ENCODE measurements around the gene CCDC200. TPM values are rescaled to one million over a fixed set of nuclear protein-coding genes. Genes with fewer than 3 reads are reported as not detected.

Gene CCDC200
- total and polyA plus RNA-seq, 2 of the 13 experiments (the other 11 are each of a cell fraction or from before 2014, with no cell fraction given): not detected

DNA sequence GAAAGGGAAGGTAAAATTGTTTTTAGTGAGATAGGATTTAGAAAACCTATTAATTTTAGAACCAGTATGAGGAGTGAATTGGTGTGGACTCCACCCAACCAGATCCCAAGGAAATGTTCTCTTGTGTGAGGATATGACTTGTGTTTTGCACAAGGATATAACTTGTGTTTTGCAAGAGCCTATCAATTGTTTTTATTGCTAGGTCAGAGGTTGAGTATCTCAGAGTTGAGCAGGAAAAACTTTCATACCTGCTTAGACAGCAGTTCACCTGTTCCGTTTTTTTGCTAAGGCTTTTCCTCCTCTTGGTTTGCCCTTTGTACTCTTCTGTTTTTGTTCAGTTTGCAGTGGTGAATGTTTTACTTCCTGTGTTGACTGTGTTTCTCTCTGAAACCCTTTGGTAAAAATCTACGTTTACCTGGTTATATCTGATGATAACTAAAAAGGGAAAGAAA, 52.3 kb downstream of the CCDC200 start (continued):
- peak; percentile 81 for TF ChIP-seq ARID5B (CRISPR knock-in tag; IDR thresholded peaks at IDR 0.05)
- TF ChIP-seq ZNF556 (CRISPR knock-in tag; IDR thresholded peaks at IDR 0.05; ENCODE audit: borderline replicate concordance): no peak
- no peak for TF ChIP-seq KLF12 (CRISPR knock-in tag; IDR thresholded peaks at IDR 0.05; ENCODE audit: borderline replicate concordance)
- TF ChIP-seq KLF16 (CRISPR knock-in tag; IDR thresholded peaks at IDR 0.05): peak in 1 of 2 experiments; percentile 35; a peak in 1 of 4 replicates
- TF ChIP-seq ZNF646 (CRISPR knock-in tag; IDR thresholded peaks at IDR 0.05): no peak
- TF ChIP-seq MEF2D (CRISPR knock-in tag; IDR thresholded peaks at IDR 0.05): peak; percentile 29; the same call in 1 of the 2 replicates
- TF ChIP-seq SCMH1 (CRISPR knock-in tag; IDR thresholded peaks at IDR 0.05; ENCODE audit: borderline replicate concordance): no peak
- TF ChIP-seq ZNF891 (CRISPR knock-in tag; IDR thresholded peaks at IDR 0.05): no peak
- TF ChIP-seq ZNF34 (CRISPR knock-in tag; IDR thresholded peaks at IDR 0.05; ENCODE audit: borderline replicate concordance): 0 out of 2 replicates have a peak, but pooled peaks have one; percentile 37
- no peak for TF ChIP-seq PHF20 (CRISPR knock-in tag; IDR thresholded peaks at IDR 0.05)
- TF ChIP-seq ZNF260 (CRISPR knock-in tag; IDR thresholded peaks at IDR 0.05; ENCODE audit: borderline replicate concordance, low read depth): no peak
- peak; percentile 87 for TF ChIP-seq RXRB (CRISPR knock-in tag; IDR thresholded peaks at IDR 0.05; ENCODE audit: borderline replicate concordance)
- no peak for TF ChIP-seq ZNF207 (IDR thresholded peaks at IDR 0.05; ENCODE audit: borderline replicate concordance)
- TF ChIP-seq, protein P1, sequence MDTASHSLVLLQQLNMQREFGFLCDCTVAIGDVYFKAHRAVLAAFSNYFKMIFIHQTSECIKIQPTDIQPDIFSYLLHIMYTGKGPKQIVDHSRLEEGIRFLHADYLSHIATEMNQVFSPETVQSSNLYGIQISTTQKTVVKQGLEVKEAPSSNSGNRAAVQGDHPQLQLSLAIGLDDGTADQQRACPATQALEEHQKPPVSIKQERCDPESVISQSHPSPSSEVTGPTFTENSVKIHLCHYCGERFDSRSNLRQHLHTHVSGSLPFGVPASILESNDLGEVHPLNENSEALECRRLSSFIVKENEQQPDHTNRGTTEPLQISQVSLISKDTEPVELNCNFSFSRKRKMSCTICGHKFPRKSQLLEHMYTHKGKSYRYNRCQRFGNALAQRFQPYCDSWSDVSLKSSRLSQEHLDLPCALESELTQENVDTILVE (CRISPR knock-in tag; IDR thresholded peaks at IDR 0.05): peak; percentile 39; the same call in 1 of the 2 replicates
- TF ChIP-seq ZSCAN29 (CRISPR knock-in tag; conservative IDR thresholded peaks at IDR 0.05): peak; percentile 97
- TF ChIP-seq ZBTB37 (CRISPR knock-in tag; IDR thresholded peaks at IDR 0.05): no peak
- TF ChIP-seq MTA3 (CRISPR knock-in tag; IDR thresholded peaks at IDR 0.05): no peak

Data from HepG2 (cell line).